Spleen (tissue), 11 donors: ENCODE results near the gene ADAM8. TPM values are rescaled to one million over a fixed set of nuclear protein-coding genes. Genes with fewer than 3 reads are reported as not detected.
A peak's percentile ranks its signal among the peaks of the same experiment; 100 is the strongest.

ENCODE experiments used
- DNase-seq: peaks from one replicate; pipeline ENCODE4 v3.0.0-alpha.2; 2020
- H3K27ac ChIP-seq, 8 donors: fragments of 200-600 bp; sonication (generic) in 7 of 8; 1 replicate in 4 of 8; 2 replicates in 4 of 8; pipeline versions ENCODE4 v1.5.0 to v1.8.0; 2016 to 2021; ENCODE audit warnings: inconsistent platforms in 4 of 8, mild to moderate bottlenecking in 4 of 8, moderate library complexity in 1 of 8
- H3K27me3 ChIP-seq, 7 donors: fragments of 200-600 bp; sonication (generic) in 6 of 7; replicated peaks in 1 of 7; 1 replicate in 4 of 7; 2 replicates in 3 of 7; pipeline versions ENCODE4 v1.5.0 to v1.8.0; 2016 to 2021; ENCODE audit warnings: inconsistent platforms in 3 of 7, mild to moderate bottlenecking in 1 of 7
- H3K36me3 ChIP-seq, 6 donors: fragments of 200-600 bp; sonication (generic) in 5 of 6; 1 replicate in 4 of 6; 2 replicates in 2 of 6; pipeline versions ENCODE4 v1.5.0 to v1.8.0; 2016 to 2021; ENCODE audit warnings: inconsistent platforms in 2 of 6
- H3K4me1 ChIP-seq, 6 donors: fragments of 200-600 bp; sonication (generic) in 5 of 6; 1 replicate in 3 of 6; 2 replicates in 3 of 6; pipeline versions ENCODE4 v1.5.0 to v1.8.0; 2016 to 2021; ENCODE audit warnings: inconsistent platforms in 3 of 6
- H3K4me3 ChIP-seq, 8 donors: fragments of 200-600 bp; sonication (generic) in 7 of 8; 1 replicate in 4 of 8; 2 replicates in 4 of 8; pipeline versions ENCODE4 v1.5.0 to v1.8.0; 2016 to 2021; ENCODE audit warnings: inconsistent platforms in 4 of 8, mild to moderate bottlenecking in 4 of 8, moderate library complexity in 2 of 8
- H3K9me3 ChIP-seq, 8 donors: fragments of 200-600 bp; sonication (generic) in 7 of 8; 1 replicate in 4 of 8; 2 replicates in 4 of 8; pipeline versions ENCODE4 v1.5.0 to v1.8.0; 2016 to 2021; ENCODE audit warnings: inconsistent platforms in 4 of 8
- POLR2A ChIP-seq, 3 donors: fragments of 450-650 bp; IDR thresholded peaks; one replicate each; pipeline ENCODE4 v1.5.1; 2017; ENCODE audit warnings: antibody characterized with exemption in 3 of 3, mild to moderate bottlenecking in 1 of 3
- POLR2AphosphoS5 ChIP-seq, 3 donors: sonication (generic); formaldehyde crosslinking; IDR thresholded peaks; one replicate each; pipeline ENCODE4 v1.5.1; 2017; ENCODE audit warnings: antibody characterized with exemption in 3 of 3
- WGBS, 5 donors: extraction: QIAGEN DNeasy Blood & Tissue Kit in 3 of 5; methylation state at CpG; one replicate each; pipeline versions ENCODE4 v1.1.5 to v1.1.7; 2013 to 2018; 5-methylcytosine and 5-hydroxymethylcytosine counted together
- intact Hi-C: fragments of 100-400 bp; cut with DNase I; formaldehyde crosslinking; loops from one replicate; pipeline ENCODE4 v1.15.0; 2023; ENCODE audit warnings: low total_unique reads
- polyA plus RNA-seq, 3 donors: library from polyadenylated mRNA; stranded (reverse); fragments of 200-250 nt; gene quantifications; one replicate each; pipeline ENCODE4 v1.2.1, GENCODE V29; 2013
- total RNA-seq, 7 donors: library from RNA; depleted of rRNA in 3 of 7; stranded (reverse); fragments of >200 nt in 3 of 7; fragmentation: NEBNext Ultra II Directional in 4 of 7; extraction: Animal tissue kit (Norgen Biotek cat#: 25700) in 4 of 7; gene quantifications; one replicate each; pipeline versions ENCODE4 v1.1.0 to v1.2.1, GENCODE V29; 2016 to 2021
- TF ChIP-seq, protein P1 (sequence below), 11 experiments: fragments of 200-600 bp in 7 of 11; fragments of 450-650 bp in 4 of 11; sonication (generic) in 4 of 11; IDR thresholded peaks in 8 of 11; conservative IDR thresholded peaks in 3 of 11; 1 replicate in 7 of 11; 2 replicates in 4 of 11; pipeline versions ENCODE4 v1.4.0 to v1.8.0; 2016 to 2021; ENCODE audit warnings: antibody characterized with exemption in 11 of 11, inconsistent platforms in 4 of 11, mild to moderate bottlenecking in 1 of 11
- donor health status: healthy with polysubstance abuse.
- donor health status: DM: no; HTN: no; CAD: no; lungs with moderate emphysema.
- donor health status: DM: no; HTN: no; CAD: no.
- donor health status: Bipolar disorder and iron deficiency.
- donor health status: healthy.
- donor health status: DM: no; HTN: no; CAD: no.
- donor health status: DM: yes; HTN: yes; CAD: no.

The ADAM8 gene
- total and polyA plus RNA-seq, 10 donors: 10.1 to 177 (median 67.8) TPM

- H3K27ac ChIP-seq: no peak overlapping the region
- H3K27me3 ChIP-seq: peaks cover 0 to 97% (median 46%) of the 10 kb centered on the region in 7 donors
- no peak overlapping the region for H3K4me3 ChIP-seq
- no peak for TF ChIP-seq POLR2AphosphoS5 (IDR thresholded peaks at IDR 0.05)
- TF ChIP-seq, protein P1, sequence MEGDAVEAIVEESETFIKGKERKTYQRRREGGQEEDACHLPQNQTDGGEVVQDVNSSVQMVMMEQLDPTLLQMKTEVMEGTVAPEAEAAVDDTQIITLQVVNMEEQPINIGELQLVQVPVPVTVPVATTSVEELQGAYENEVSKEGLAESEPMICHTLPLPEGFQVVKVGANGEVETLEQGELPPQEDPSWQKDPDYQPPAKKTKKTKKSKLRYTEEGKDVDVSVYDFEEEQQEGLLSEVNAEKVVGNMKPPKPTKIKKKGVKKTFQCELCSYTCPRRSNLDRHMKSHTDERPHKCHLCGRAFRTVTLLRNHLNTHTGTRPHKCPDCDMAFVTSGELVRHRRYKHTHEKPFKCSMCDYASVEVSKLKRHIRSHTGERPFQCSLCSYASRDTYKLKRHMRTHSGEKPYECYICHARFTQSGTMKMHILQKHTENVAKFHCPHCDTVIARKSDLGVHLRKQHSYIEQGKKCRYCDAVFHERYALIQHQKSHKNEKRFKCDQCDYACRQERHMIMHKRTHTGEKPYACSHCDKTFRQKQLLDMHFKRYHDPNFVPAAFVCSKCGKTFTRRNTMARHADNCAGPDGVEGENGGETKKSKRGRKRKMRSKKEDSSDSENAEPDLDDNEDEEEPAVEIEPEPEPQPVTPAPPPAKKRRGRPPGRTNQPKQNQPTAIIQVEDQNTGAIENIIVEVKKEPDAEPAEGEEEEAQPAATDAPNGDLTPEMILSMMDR (IDR thresholded peaks at IDR 0.05 in 8 of 11, conservative IDR thresholded peaks at IDR 0.05 in 3 of 11): no peak
- TF ChIP-seq POLR2A (IDR thresholded peaks at IDR 0.05): no peak
- no peaks in the 10 kb centered on the region for H3K9me3 ChIP-seq
- no peaks in the 10 kb centered on the region for H3K36me3 ChIP-seq
- 74 to 87% (median 80%) methylated on average over 10 to 14 of the region's 14 CpGs for WGBS, 5 donors
- DNase-seq: no peak
- peaks cover 3 to 35% (median 17%) of the 10 kb centered on the region in 6 donors for H3K4me1 ChIP-seq
- intact Hi-C loops: no loop called here
Measured at GRCh38 chr10:133243593-133243992, 33.1 kb downstream of the ADAM8 start.

- no peaks in the 10 kb centered on the region for H3K9me3 ChIP-seq
- no peak overlapping the region for H3K27ac ChIP-seq
- no peak overlapping the region for H3K4me3 ChIP-seq
- DNase-seq: no peak
- H3K27me3 ChIP-seq: peaks cover 2 to 97% (median 46%) of the 10 kb centered on the region in 7 donors
- H3K4me1 ChIP-seq: peaks cover 3 to 41% (median 21%) of the 10 kb centered on the region in 6 donors
- TF ChIP-seq POLR2A (IDR thresholded peaks at IDR 0.05) (no peak), POLR2AphosphoS5 (IDR thresholded peaks at IDR 0.05) (no peak)
- TF ChIP-seq, protein P1 (IDR thresholded peaks at IDR 0.05 in 8 of 11, conservative IDR thresholded peaks at IDR 0.05 in 3 of 11): no peak
- WGBS, 5 donors: 83 to 90% (median 84%) methylated on average over 24 to 27 of the region's 27 CpGs
- intact Hi-C loops: no loop called here
- H3K36me3 ChIP-seq: no peaks in the 10 kb centered on the region
Measured at GRCh38 chr10:133242611-133243356, 33.9 kb downstream of the ADAM8 start.

GRCh38 chr10:133241501-133242205, 35.0 kb downstream of the ADAM8 start:
- TF ChIP-seq POLR2AphosphoS5 (IDR thresholded peaks at IDR 0.05) (no peak), POLR2A (IDR thresholded peaks at IDR 0.05) (no peak)
- TF ChIP-seq, protein P1 (IDR thresholded peaks at IDR 0.05 in 8 of 11, conservative IDR thresholded peaks at IDR 0.05 in 3 of 11): no peak
- no peak for DNase-seq
- no peaks in the 10 kb centered on the region for H3K36me3 ChIP-seq
- H3K4me1 ChIP-seq: peaks cover 11 to 48% (median 32%) of the 10 kb centered on the region in 6 donors
- H3K27ac ChIP-seq: peak overlapping the region in 2 of 8 donors; percentile 14 to 55
- intact Hi-C loops: no loop called here
- peak overlapping the region; percentile 22 to 72 (median 36) for H3K4me3 ChIP-seq
- no peaks in the 10 kb centered on the region for H3K9me3 ChIP-seq
- H3K27me3 ChIP-seq: peaks cover 2 to 97% (median 46%) of the 10 kb centered on the region in 7 donors
- 33 to 43% (median 40%) methylated on average over 19 to 25 of the region's 25 CpGs for WGBS, 5 donors

GRCh38 chr10:133239990-133240389, 36.7 kb downstream of the ADAM8 start:
- TF ChIP-seq POLR2AphosphoS5 (IDR thresholded peaks at IDR 0.05) (no peak), POLR2A (IDR thresholded peaks at IDR 0.05) (no peak)
- TF ChIP-seq, protein P1 (IDR thresholded peaks at IDR 0.05 in 8 of 11, conservative IDR thresholded peaks at IDR 0.05 in 3 of 11): no peak

More at GRCh38 chr10:133239990-133240389, 36.7 kb downstream of the ADAM8 start:
- no peaks in the 10 kb centered on the region for H3K9me3 ChIP-seq
- no peak for DNase-seq
- WGBS, 5 donors: 53 to 62% (median 56%) methylated on average over 10 to 15 of the region's 15 CpGs
- H3K36me3 ChIP-seq: no peaks in the 10 kb centered on the region
- no peak overlapping the region for H3K4me3 ChIP-seq
- peaks cover 19 to 65% (median 48%) of the 10 kb centered on the region in 6 donors for H3K4me1 ChIP-seq
- H3K27me3 ChIP-seq: peaks cover 2 to 97% (median 56%) of the 10 kb centered on the region in 7 donors
- intact Hi-C loops: no loop called here
- no peak overlapping the region for H3K27ac ChIP-seq
